HG03354 (cell line): Measurements from ENCODE around the gene TAS2R41.

ENCODE experiments used
- ATAC-seq: cut with Tn5 transposase; IDR thresholded peaks from one replicate; pipeline ENCODE4 v1.9.1; 2021; ENCODE audit warnings: mild to moderate bottlenecking; ENCODE audit not compliant: unreplicated experiment, poor library complexity, severe bottlenecking

Gene TAS2R41

DNA sequence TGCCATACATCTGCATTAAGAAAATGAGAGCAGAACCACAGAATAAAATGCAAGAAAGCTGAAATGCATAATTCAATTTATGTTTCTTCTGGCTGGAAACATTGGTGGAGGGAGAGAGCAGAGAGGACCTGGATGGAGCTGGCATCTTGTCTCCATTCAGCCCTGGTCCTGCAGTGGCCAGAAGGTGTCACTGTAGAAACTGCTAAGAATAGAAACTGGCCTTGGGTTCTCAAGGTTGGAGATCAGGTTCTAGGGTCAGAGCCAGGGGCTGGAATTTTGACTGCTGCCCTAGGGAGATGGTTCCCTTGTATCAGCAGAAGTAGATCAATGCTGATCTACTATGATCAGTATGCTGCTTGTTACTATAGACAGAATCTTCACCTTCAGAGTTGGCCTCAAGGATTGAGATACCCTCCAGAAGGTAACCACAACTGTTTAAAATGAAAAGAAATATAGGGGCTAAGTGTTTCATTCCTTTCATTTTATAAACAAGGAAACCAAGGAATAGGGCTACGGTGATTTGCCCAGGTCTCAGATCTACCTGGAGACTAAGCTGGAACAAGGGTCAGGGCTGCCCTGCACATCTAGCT lies 13.1 kb downstream of the TAS2R41 start:
- no peak for ATAC-seq

DNA sequence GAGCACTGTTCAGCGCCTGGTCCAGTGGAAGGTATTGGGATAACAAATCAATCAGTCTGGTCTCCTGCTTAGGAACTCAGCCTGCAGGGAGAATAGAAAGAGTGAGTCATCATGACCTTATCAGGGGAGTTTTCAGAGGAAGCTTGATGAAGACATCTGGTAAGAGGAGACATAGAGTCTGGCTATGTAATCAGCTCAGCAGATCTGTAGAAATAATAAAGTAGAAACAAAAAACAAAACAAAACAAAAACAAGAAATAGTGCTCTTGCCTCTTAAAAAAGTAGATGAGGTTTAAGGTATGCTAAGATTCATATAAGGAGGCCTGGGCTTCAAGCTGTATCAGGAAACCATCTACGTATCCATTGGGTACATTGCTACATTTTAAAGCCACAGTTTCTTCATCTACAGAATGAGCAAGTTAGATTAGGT lies 14.4 kb downstream of the TAS2R41 start:
- no peak for ATAC-seq

DNA sequence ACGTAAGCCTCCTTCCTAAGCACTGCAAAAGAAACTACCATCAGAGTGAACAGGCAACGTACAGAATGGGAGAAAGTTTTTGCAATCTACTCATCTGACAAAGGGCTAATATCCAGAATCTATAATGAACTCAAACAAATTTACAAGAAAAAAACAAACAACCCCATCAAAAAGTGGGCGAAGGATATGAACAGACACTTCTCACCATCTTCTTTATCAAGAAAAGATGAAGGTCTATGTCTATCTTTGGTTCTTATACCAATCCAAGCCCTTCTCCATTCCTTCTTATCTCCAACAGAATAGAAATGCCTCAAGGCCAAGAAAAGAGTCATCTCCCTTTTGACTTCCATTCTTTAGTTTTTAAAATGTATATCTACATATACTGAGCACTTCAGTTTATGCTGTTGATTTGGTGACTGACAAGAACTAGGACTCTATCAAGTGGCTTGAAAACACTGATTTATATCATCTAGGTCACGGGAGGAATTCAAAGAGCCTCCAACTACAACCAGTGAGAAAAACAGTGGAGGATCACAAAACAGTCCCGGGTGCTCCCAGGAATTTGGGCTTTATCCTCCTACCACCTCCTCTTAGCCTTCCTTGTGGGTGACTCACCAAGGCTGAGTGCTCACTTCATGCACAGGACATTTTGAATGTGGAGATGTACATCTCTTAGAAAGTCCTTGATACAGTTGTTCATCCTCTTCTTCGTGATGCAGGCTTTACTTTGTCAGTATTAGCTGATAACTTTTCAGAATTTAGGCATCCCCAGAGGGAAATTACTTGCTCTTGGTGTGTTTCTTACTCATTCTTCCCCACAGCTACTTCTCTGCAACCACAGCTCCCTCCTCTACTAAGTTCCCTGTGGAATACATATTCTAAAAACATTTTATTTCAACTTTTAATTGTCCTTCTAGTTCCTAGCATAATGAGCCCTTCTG lies 15.4 kb downstream of the TAS2R41 start:
- no peak for ATAC-seq

DNA sequence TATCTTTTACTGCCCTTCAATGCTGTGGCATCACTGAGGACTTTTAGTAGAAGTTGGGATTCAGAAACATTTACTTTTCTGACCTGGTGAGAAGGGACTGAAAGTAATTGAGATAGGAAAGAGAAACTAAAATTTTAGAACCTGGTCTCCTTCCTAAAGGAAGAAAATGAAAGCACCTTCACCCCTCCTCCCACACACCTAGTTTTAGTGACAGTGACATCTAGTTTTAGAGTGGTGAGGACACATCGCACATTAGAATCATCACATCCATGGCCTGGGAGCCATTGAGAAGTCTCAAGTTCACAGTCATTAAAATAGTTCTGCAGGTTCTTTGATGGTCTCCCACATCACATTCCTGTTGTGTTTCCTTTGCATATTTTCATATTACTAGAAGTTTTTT lies 16.1 kb downstream of the TAS2R41 start:
- ATAC-seq, result no peak

DNA sequence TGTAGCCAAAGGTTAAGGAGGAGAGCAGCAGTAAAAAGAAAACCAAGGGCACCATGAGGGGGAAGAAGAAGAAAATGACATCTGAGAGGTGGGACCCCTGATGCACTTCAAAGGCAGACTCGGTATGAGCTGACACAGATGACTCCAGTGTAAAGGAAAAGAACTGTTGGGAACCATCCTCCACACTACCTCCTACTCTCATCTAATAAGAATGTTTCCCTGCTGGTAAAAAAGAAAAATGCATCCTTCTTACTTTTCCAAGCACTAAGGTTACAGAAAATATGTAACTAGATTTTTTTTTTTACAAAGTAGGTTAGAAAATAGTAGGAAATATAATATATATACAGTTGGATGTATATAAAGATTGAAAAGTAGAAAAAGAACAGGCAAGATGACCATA lies 16.9 kb downstream of the TAS2R41 start:
- no peak for ATAC-seq

DNA sequence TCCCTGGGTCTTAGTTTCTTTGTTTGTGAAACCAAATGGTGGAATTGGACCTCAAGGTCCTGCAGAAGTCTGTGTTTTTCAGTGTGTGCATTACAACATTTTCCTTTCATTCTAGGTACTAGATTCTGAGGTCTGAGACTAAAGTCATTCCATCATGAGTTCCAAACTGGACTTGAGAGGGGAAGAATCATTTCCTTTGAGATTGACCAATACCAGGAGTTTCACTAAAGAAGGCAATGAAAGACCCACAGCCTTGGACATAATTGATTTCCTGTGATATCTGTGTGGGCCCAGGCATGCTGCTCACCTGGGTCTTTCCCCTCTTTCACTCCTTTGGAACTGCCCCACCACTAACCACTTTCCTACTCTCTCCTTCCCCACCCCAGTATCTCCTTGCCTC lies 18.2 kb downstream of the TAS2R41 start:
- ATAC-seq, result no peak

DNA sequence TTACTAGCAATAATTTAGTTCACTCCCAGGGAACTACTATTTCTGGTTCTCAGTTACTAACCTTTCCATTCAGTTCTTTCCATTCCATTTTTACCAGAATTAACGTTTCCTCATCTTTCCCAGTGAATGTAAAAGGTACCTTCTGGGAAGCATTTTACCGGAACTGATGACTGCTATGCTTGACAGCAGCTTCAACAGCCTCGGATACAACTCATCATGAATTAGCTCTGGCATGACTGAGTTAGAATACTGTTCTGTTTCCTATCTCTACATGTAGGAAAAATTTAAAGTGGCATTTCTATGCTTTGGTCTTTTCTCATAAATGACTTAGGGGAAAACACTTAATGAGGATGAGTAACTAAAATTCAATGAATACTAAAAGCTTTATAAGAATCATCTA lies 18.6 kb downstream of the TAS2R41 start:
- no peak for ATAC-seq

DNA sequence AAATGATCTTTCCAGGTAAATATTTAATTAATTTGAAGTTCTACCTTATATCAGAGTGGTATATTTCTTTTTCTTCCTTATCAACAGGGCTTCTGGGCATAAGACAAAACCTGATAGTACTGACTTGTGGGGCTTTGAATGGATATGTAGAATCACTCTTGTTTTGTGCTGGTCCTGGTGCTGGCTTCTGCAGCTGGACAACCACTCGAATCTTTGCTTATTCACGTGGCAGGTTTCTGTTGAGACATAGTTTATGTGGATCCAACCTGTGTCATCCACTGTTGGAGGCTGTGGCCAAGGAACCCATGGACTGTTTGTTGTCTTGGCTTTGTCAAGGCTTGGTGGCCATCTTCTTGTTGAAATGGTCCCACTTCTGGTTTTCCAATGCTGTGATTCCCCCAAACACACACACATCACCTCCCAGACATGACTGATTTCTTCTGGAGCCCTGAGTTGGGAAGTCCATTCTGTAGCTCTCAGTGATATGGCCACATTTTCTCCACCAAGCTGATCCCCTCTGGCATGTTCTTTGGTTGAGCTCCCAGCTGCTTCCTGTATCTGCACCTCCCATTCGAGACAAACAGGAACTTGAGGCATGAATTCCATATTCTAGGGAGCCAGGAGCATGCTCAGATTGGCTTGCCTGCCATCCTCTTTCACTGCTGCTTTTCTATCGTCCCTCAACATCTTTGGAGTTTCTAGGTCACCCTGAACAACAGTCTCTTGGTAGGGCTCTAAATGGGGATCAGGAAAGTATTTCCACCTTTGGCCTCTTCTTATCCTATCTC lies 19.5 kb downstream of the TAS2R41 start:
- no peak for ATAC-seq

DNA sequence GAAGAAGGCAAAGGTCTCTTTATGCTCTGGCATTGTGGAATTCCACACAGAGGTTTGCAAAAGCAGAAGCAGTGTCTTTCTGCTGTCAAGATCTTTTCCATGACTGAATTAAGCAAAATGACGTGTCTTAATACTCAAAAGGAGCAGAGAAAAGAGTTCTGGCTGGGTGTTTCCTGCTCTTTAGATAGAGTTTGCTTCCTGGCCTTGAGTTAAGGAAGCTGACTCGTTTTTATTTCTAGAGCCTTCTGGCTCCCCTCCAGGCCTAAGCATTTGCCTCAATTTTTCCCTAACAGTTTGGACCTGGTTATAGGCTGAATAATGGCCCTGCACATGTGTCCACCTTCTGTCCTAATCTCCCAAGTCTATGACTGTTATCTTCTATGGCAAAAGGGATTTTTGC lies 21.6 kb downstream of the TAS2R41 start:
- ATAC-seq, result no peak

DNA sequence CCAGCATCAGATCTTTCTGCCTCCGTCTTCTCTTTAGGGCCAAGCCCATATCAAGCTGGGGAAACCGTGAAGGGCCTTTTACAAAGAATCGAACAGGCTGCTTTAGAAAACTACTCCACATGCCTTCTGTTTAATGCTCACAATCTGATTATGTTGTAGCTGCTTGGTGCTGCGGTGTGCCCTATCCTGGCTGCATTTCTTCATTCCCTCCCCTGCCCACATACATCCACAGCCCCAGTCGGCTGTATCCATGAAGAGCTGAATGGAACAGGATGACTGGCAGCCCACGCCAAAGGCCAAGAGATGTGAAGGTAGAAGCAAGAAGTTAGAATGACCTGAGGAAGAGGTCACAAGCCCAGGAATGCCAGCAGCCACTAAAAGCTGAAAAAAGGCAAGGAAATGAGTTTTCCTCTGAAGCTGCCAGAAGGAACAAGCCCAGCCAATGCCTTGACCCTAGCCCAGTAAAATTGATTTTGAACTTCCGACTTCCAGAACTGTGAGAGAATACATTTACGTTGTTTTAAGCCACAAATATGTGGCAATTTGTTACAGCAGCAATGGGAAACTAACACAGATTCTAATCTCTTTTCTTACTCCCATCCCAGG lies 22.2 kb downstream of the TAS2R41 start:
- ATAC-seq, result no peak

DNA sequence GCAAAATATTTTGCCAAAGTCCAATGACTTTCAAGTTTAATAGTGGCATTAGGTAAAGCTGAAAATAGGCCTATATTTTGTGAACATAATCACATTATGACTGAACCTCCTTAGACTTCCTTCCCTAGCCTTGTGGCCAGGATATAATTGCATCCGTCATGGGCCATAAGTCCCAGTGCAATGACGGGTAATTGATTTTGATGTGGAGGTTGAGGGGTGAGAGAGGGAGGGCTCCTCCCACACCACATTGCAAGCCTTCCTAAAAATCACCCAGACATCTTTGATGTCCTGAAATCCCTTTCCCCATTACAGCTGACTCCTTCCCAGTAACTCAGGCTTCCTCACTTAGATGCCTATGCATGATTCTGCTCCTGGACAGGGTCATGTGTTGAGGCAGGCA lies 25.6 kb downstream of the TAS2R41 start:
- ATAC-seq, result no peak

DNA sequence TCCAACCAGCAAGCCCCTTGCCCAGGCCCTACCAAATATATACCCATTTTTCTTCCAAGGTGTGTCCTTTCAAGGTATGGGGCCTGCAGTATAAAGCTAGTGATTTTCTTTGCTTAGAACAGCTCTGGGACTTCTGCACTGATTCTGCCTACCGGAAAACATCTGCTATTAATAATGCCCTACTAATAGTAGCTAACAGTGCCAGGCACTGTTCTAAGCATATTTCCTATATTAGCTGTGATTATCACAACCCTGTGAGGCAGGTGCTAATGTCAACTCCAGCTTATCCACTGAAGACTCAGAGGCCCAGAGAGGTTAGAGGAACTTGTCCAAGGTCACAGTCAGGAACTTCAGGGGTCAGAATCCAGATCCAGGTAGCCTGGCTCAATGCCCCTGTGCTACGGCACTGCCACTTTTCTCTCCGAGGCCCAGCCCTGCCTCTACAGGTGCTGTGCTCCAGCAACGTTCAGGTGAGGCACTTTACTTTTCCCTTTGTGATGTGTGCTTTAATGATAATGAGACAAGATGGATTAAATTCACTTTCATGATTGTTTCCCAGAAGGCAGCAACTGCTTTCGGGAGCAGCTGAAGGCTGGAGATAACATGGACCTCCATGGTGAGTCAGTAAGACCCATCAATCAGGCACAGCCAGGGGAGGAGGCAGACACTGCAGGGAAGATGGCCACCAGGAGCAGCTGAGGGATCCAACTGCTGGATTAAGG lies 26.7 kb downstream of the TAS2R41 start:
- no peak for ATAC-seq

DNA sequence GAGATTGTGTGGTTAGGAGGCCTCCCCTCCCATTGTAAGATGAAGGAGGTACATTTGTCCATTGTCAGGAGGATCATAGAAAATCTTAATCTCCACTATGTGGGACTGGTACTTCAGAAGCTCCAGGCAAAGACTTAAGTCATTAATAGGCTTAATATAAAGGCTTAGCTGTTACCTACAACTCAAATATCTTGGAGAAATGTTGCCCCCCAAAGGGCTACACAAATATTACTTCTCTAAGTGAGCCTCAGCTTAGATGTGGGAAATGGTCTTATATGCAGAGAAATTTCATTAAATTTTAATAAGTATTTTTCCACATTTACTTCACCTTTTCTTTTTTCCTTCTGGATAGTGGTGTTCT lies 27.2 kb downstream of the TAS2R41 start:
- ATAC-seq, result no peak

DNA sequence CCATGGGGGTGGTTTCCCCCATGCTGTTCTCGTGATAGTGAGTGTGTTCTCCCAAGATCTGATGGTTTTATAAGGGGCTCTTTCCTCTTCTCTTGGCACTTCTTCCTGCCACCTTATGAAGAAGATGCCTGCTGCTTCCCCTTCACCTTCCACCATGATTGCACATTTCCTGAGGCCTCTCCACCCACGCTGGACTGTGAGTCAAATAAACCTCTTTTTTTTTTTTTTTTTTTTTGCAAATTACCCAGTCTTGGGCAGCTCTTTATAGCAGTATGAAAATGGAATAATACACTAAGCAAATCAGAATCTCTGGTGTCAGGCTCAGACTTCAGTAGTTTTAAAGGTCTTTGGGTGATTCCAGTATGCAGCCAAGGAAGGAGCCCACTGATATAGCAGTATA lies 28.2 kb downstream of the TAS2R41 start:
- ATAC-seq, result no peak

DNA sequence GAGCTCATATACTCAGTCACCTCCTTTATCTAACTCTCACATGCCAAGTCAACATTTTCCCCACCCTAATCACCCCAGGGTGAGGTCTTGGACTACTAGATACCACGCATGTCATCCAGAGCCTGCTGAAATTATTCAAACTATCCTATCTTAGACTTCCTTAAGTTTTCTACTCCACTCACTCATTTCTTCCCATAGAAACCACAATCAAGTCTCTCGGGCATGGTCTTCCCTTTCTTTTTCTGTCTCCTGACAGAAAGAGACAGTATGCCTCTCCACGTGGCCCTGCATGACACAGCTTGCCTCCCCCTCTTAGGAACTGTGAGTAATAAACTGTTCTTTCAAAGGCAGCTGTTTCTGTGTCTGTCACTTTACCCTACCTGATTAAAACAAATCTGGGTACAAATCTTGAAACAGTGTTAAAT lies 29.4 kb downstream of the TAS2R41 start:
- ATAC-seq, result no peak

DNA sequence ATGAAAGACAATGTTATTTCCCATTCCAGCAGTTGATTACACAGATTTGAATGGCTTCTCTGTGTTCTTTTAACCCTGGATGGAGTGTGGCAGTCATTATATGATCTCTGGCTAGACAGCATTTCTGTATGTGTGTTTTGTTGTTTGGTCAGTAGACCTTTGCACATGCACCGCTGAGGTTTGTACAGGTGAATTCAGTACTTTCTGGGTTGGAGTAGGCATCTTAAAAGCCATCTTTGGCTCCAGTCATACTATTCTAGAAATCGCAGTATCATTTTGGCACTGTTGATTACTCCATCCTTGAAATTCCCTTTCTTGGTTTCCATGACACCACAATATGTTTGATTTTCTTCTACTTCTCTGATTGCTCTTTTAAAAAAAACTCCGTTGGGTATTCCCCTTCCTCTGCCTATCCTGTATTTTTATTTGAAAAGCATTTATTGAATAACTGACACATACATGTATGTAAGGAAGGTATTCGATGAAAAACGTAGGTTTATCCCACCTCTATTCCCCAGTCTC lies 29.9 kb downstream of the TAS2R41 start:
- no peak for ATAC-seq

DNA sequence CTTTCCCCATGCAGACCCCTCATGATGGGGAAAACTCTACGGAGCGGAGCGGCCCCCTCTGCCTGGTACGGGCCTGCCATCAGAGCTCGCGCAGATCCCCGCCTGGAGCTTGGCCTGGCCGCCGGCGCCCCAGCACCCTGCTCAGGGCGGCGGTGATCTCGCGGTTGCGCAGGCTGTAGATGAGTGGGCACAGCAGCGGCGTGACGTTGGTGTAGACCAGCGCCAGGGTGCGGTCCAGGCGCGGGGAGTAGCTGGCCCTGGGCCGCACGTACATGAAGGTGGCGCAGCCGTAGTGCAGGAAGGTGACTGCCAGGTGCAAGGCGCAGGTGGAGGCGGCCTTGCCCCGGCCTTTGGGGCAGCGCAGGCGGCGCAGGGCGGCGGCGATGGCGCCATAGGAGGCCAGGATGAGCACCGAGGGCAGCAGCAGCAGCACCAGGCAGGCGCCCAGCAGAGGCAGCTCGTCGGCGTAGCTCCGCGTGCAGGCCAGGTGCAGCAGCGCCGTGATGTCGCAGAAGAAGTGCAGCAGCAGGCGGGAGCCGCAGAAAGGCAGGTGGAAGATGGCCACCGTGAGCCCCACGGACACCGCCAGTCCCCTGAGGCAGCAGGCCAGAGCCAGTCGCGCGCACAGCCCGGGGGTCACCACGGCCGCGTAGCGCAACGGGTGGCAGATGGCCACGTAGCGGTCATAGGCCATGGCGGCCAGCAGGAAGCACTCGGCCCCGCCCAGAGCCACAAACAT lies 33.4 kb downstream of the TAS2R41 start:
- no peak for ATAC-seq

DNA sequence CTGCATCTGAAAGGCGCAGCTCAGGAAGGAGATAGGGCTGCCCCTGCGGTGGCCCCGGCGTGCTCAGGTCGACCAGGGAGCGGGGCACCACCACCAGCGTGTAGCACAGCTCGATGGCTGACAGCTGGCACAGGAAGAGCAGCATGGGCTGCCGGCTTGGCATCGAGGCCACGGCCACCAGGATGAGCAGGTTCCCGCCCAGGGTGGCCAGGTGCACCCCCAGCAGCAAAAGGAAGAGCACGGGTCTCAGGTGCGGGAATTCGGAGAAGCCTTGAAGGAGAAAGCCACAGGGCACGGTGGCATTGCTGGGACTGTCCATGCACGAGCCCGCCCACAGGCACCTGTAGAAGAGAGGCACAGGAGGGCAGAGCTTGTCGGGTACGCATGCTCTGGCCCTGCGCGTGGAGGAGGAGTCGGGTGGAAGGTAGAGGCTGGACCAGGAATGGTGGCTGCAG lies 33.9 kb downstream of the TAS2R41 start:
- no peak for ATAC-seq
